Thoracic aorta (tissue), 2 donors: ENCODE results near the gene ARVCF. TPM values are rescaled to one million over a fixed set of nuclear protein-coding genes. Genes with fewer than 3 reads are reported as not detected.

Experiments used
- ATAC-seq: fragments of 150-250 bp; one replicate; pipeline ENCODE4 v1.8.0; 2017; ENCODE audit warnings: low read depth; ENCODE audit not compliant: insufficient number of reproducible peaks, low FRiP score
- DNase-seq: peaks from one replicate; pipeline ENCODE4 v3.0.0-alpha.2; 2020; ENCODE audit warnings: low spot score
- H3K27ac ChIP-seq, 2 donors: fragments of 200-600 bp; sonication (generic); 1 replicate in 1 of 2; 2 replicates in 1 of 2; pipeline ENCODE4 v1.5.1; 2016; ENCODE audit warnings: mild to moderate bottlenecking in 2 of 2, moderate library complexity in 2 of 2
- H3K27me3 ChIP-seq: fragments of 200-600 bp; sonication (generic); replicated peaks from 2 replicates; pipeline ENCODE4 v1.6.0; 2016; ENCODE audit warnings: mild to moderate bottlenecking; ENCODE audit not compliant: insufficient read depth
- H3K36me3 ChIP-seq: fragments of 200-600 bp; sonication (generic); one replicate; pipeline ENCODE4 v1.5.1; 2016
- H3K4me1 ChIP-seq, 2 donors: fragments of 200-600 bp; sonication (generic); 1 replicate in 1 of 2; 2 replicates in 1 of 2; pipeline versions ENCODE4 v1.5.1 to v1.6.0; 2016; ENCODE audit warnings: low read depth in 2 of 2, mild to moderate bottlenecking in 1 of 2; ENCODE audit not compliant: control insufficient read depth in 1 of 2
- H3K4me3 ChIP-seq: fragments of 200-600 bp; sonication (generic); 2 replicates; pipeline ENCODE4 v1.5.1; 2016; ENCODE audit warnings: mild to moderate bottlenecking
- H3K9me3 ChIP-seq: fragments of 200-600 bp; sonication (generic); 2 replicates; pipeline ENCODE4 v1.5.1; 2016
- total RNA-seq, 2 donors: library from RNA; depleted of rRNA; stranded (reverse); fragments of >200 nt; gene quantifications; one replicate each; pipeline versions ENCODE4 v1.1.0 to v1.2.3, GENCODE V29; 2016
- TF ChIP-seq, protein P1 (sequence below): fragments of 200-600 bp; sonication (generic); IDR thresholded peaks from one replicate; pipeline ENCODE4 v1.5.1; 2019; ENCODE audit warnings: antibody characterized with exemption

ARVCF gene
- total RNA-seq, 2 donors from 2014 or later = 95.0 to 165 TPM

GRCh38 chr22:19921544-19922081 is 95.0 kb downstream of the ARVCF start:
- H3K4me1 ChIP-seq = no peaks in the 10 kb centered on the region
- ATAC-seq (no peak), DNase-seq (no peak)
- no peaks in the 10 kb centered on the region for H3K9me3 ChIP-seq
- H3K27me3 ChIP-seq = no peaks in the 10 kb centered on the region
- no peak overlapping the region for H3K27ac ChIP-seq
- H3K4me3 ChIP-seq = no peak overlapping the region
- TF ChIP-seq, protein P1, sequence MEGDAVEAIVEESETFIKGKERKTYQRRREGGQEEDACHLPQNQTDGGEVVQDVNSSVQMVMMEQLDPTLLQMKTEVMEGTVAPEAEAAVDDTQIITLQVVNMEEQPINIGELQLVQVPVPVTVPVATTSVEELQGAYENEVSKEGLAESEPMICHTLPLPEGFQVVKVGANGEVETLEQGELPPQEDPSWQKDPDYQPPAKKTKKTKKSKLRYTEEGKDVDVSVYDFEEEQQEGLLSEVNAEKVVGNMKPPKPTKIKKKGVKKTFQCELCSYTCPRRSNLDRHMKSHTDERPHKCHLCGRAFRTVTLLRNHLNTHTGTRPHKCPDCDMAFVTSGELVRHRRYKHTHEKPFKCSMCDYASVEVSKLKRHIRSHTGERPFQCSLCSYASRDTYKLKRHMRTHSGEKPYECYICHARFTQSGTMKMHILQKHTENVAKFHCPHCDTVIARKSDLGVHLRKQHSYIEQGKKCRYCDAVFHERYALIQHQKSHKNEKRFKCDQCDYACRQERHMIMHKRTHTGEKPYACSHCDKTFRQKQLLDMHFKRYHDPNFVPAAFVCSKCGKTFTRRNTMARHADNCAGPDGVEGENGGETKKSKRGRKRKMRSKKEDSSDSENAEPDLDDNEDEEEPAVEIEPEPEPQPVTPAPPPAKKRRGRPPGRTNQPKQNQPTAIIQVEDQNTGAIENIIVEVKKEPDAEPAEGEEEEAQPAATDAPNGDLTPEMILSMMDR = no peak
- peaks cover 10% of the 10 kb centered on the region for H3K36me3 ChIP-seq

Other genes starting within 250 kb of the ARVCF start
- gene GNB1L, start 161.9 kb downstream of the ARVCF start, total RNA-seq = 1 to 10 TPM; 2.3 to 7.7 TPM
- 10 to 100 TPM; 11.8 to 17.2 TPM for gene RTL10, start 161.9 kb downstream of the ARVCF start, total RNA-seq
- 100 to 1,000 TPM; 230 to 300 TPM for gene COMT, start 75.1 kb downstream of the ARVCF start, total RNA-seq
- gene TXNRD2, start 75.0 kb downstream of the ARVCF start, total RNA-seq = 10 to 100 TPM; 27.4 to 37.6 TPM
- gene TANGO2, start 4.3 kb upstream of the ARVCF start, total RNA-seq = 100 to 1,000 TPM in 1 of 2 donors, 10 to 100 TPM in 1; 48.7 to 109 TPM
- 10 to 100 TPM; 23.7 to 47.3 TPM for gene DGCR8, start 63.4 kb upstream of the ARVCF start, total RNA-seq
- gene RANBP1, start 99.3 kb upstream of the ARVCF start, total RNA-seq = 100 to 1,000 TPM; 130 to 140 TPM
- gene TRMT2A, start 100.4 kb upstream of the ARVCF start, total RNA-seq = 10 to 100 TPM; 61.8 to 94.8 TPM
- gene ZDHHC8, start 115.0 kb upstream of the ARVCF start, total RNA-seq = 10 to 100 TPM; 14.8 to 49.8 TPM
- not detected for gene CCDC188, start 134.2 kb upstream of the ARVCF start, total RNA-seq